Muscle of leg (tissue), 11 donors: ENCODE data around the gene ENG. TPM values are rescaled to one million over a fixed set of nuclear protein-coding genes. Genes with fewer than 3 reads are reported as not detected.
A peak's percentile ranks its signal among the peaks of the same experiment; 100 is the strongest.

Source experiments
- DNase-seq: peaks from one replicate; pipeline ENCODE4 v3.0.0; 2013
- H3K27ac ChIP-seq: one replicate; pipeline ENCODE4 v1.5.1; 2013; ENCODE audit warnings: mild to moderate bottlenecking, low read length, control low read depth
- H3K27me3 ChIP-seq: one replicate; pipeline ENCODE4 v1.6.1; 2013; ENCODE audit warnings: low read length; ENCODE audit not compliant: control insufficient read depth, insufficient read depth
- H3K36me3 ChIP-seq: one replicate; pipeline ENCODE4 v1.6.1; 2013; ENCODE audit warnings: low read length; ENCODE audit not compliant: control insufficient read depth, insufficient read depth
- H3K4me1 ChIP-seq: one replicate; pipeline ENCODE4 v1.6.1; 2013; ENCODE audit warnings: low read length; ENCODE audit not compliant: control insufficient read depth, insufficient read depth
- H3K4me3 ChIP-seq: one replicate; pipeline ENCODE4 v1.5.1; 2013; ENCODE audit warnings: low read length, control low read depth
- H3K9me3 ChIP-seq: replicated peaks from 2 replicates; pipeline ENCODE4 v1.6.1; 2013; ENCODE audit warnings: low read depth, low read length; ENCODE audit not compliant: control insufficient read depth
- WGBS: methylation state at CpG from one replicate; pipeline ENCODE4 v1.1.5; 2013; ENCODE audit warnings: missing lambda C conversion rate; ENCODE audit not compliant: insufficient coverage; 5-methylcytosine and 5-hydroxymethylcytosine counted together
- polyA plus RNA-seq, 8 donors: library from polyadenylated mRNA; unstranded; fragments of 120-200 nt; gene quantifications; one replicate each; pipeline versions ENCODE4 v1.2.1 to v1.2.3, GENCODE V29; 2013; ENCODE audit warnings: inconsistent platforms in 1 of 8, low replicate concordance in 1 of 8; ENCODE audit not compliant: insufficient read length in 8 of 8, insufficient read depth in 1 of 8
- total RNA-seq: library from RNA; stranded (reverse); fragments of 120-200 nt; gene quantifications from one replicate; pipeline ENCODE4 v1.2.4, GENCODE V29; 2013

Gene ENG
- total and polyA plus RNA-seq, 9 donors = 9.3 to 77.3 (median 61.2) TPM

GRCh38 chr9:127768698-127769097 lies 85.8 kb downstream of the ENG start:
- Histone ChIP-seq H3K27ac (peak overlapping the region; percentile 79), H3K4me3 (no peak overlapping the region), H3K27me3 (no peaks in the 10 kb centered on the region), H3K9me3 (no peaks in the 10 kb centered on the region), H3K4me1 (peaks cover 39% of the 10 kb centered on the region), H3K36me3 (peaks cover 9% of the 10 kb centered on the region)
- no peak for DNase-seq
- WGBS = 70% methylated on average over 8 of the region's 8 CpGs

- peak; percentile 67 for DNase-seq
- Histone ChIP-seq H3K27me3 (no peaks in the 10 kb centered on the region), H3K36me3 (peaks cover 8% of the 10 kb centered on the region), H3K27ac (peak overlapping the region; percentile 79), H3K4me1 (peaks cover 42% of the 10 kb centered on the region), H3K9me3 (no peaks in the 10 kb centered on the region), H3K4me3 (no peak overlapping the region)
- WGBS = 8% methylated on average over 4 of the region's 13 CpGs
Measured at GRCh38 chr9:127767909-127768331, 86.5 kb downstream of the ENG start.

- peaks cover 47% of the 10 kb centered on the region for H3K4me1 ChIP-seq
- peaks cover 11% of the 10 kb centered on the region for H3K36me3 ChIP-seq
- DNase-seq = no peak
- H3K27ac ChIP-seq = peak overlapping the region; percentile 79
- WGBS = 20% methylated on average over 2 of the region's 3 CpGs
- peaks cover 2% of the 10 kb centered on the region for H3K27me3 ChIP-seq
- H3K9me3 ChIP-seq = no peaks in the 10 kb centered on the region
- H3K4me3 ChIP-seq = no peak overlapping the region
Measured at GRCh38 chr9:127767410-127767809, 87.0 kb downstream of the ENG start.

GRCh38 chr9:127765418-127765817 lies 89.0 kb downstream of the ENG start:
- H3K9me3 ChIP-seq = no peaks in the 10 kb centered on the region
- DNase-seq = no peak
- peaks cover 50% of the 10 kb centered on the region for H3K4me1 ChIP-seq
- no peak overlapping the region for H3K27ac ChIP-seq
- 70% methylated on average over 1 of the region's 1 CpG for WGBS
- peaks cover 17% of the 10 kb centered on the region for H3K36me3 ChIP-seq
- H3K4me3 ChIP-seq = no peak overlapping the region
- peaks cover 2% of the 10 kb centered on the region for H3K27me3 ChIP-seq

Other genes with a start within 250 kb of the ENG start
- 5.3 TPM for gene STXBP1, start 242.4 kb downstream of the ENG start, total RNA-seq
- 10 to 100 TPM; 11.9 to 19.5 (median 13.4) TPM for gene STXBP1, start 242.4 kb downstream of the ENG start, polyA plus RNA-seq
- gene CFAP157, start 147.7 kb downstream of the ENG start, total RNA-seq = not detected
- 1 to 10 TPM in 6 of 8 donors, under 1 TPM in 2; 0.84 to 2.4 (median 1.3) TPM for gene CFAP157, start 147.7 kb downstream of the ENG start, polyA plus RNA-seq
- gene PTRH1, start 139.0 kb downstream of the ENG start, total RNA-seq = 9.4 TPM
- 10 to 100 TPM in 1 of 8 donors, 1 to 10 TPM in 7; 7.5 to 11.1 (median 9.1) TPM for gene PTRH1, start 139.0 kb downstream of the ENG start, polyA plus RNA-seq
- not detected for gene TTC16, start 138.6 kb downstream of the ENG start, total RNA-seq
- gene TTC16, start 138.6 kb downstream of the ENG start, polyA plus RNA-seq = under 1 TPM in 5 of 8 donors, not detected in 3; 0.02 to 0.08 (median 0.07) TPM
- 3.7 TPM for gene TOR2A, start 119.4 kb downstream of the ENG start, total RNA-seq
- 10 to 100 TPM in 2 of 8 donors, 1 to 10 TPM in 6; 8.7 to 10.0 (median 9.2) TPM for gene TOR2A, start 119.4 kb downstream of the ENG start, polyA plus RNA-seq
- 12.4 TPM for gene SH2D3C, start 76.0 kb downstream of the ENG start, total RNA-seq
- 10 to 100 TPM; 17.2 to 22.5 (median 20.2) TPM for gene SH2D3C, start 76.0 kb downstream of the ENG start, polyA plus RNA-seq
- 28.4 TPM for gene CDK9, start 68.6 kb downstream of the ENG start, total RNA-seq
- gene CDK9, start 68.6 kb downstream of the ENG start, polyA plus RNA-seq = 10 to 100 TPM; 41.3 to 60.5 (median 51.9) TPM
- 34.7 TPM for gene FPGS, start 51.8 kb downstream of the ENG start, total RNA-seq
- gene FPGS, start 51.8 kb downstream of the ENG start, polyA plus RNA-seq = 10 to 100 TPM; 38.6 to 52.4 (median 45.1) TPM
- 921 TPM for gene AK1, start 23.0 kb upstream of the ENG start, total RNA-seq
- 1,000 to 10,000 TPM in 5 of 8 donors, 100 to 1,000 TPM in 3; 579 to 1,396 (median 1,101) TPM for gene AK1, start 23.0 kb upstream of the ENG start, polyA plus RNA-seq
- gene ST6GALNAC6, start 44.9 kb upstream of the ENG start, total RNA-seq = 44.9 TPM
- gene ST6GALNAC6, start 44.9 kb upstream of the ENG start, polyA plus RNA-seq = 10 to 100 TPM; 35.9 to 60.6 (median 49.0) TPM
- gene ST6GALNAC4, start 62.4 kb upstream of the ENG start, total RNA-seq = 21.0 TPM
- gene ST6GALNAC4, start 62.4 kb upstream of the ENG start, polyA plus RNA-seq = 10 to 100 TPM; 23.2 to 41.0 (median 31.2) TPM
- 0.49 TPM for gene PIP5KL1, start 76.1 kb upstream of the ENG start, total RNA-seq
- gene PIP5KL1, start 76.1 kb upstream of the ENG start, polyA plus RNA-seq = 1 to 10 TPM in 7 of 8 donors, under 1 TPM in 1; 0.42 to 3.5 (median 2.3) TPM
- gene DPM2, start 83.2 kb upstream of the ENG start, total RNA-seq = 16.7 TPM
- gene DPM2, start 83.2 kb upstream of the ENG start, polyA plus RNA-seq = 10 to 100 TPM; 20.0 to 26.8 (median 23.6) TPM
- 5.1 TPM for gene EEIG1, start 126.3 kb upstream of the ENG start, total RNA-seq
- gene EEIG1, start 126.3 kb upstream of the ENG start, polyA plus RNA-seq = 10 to 100 TPM; 12.3 to 23.5 (median 16.3) TPM
- 10.0 TPM for gene NAIF1, start 212.7 kb upstream of the ENG start, total RNA-seq
- 1 to 10 TPM; 7.4 to 8.9 (median 8.3) TPM for gene NAIF1, start 212.7 kb upstream of the ENG start, polyA plus RNA-seq
- gene SLC25A25, start 213.6 kb upstream of the ENG start, total RNA-seq = 14.6 TPM
- gene SLC25A25, start 213.6 kb upstream of the ENG start, polyA plus RNA-seq = 10 to 100 TPM; 12.9 to 15.3 (median 14.2) TPM